HL-60 (cell line): ENCODE results near the gene SIX5.

Experiments
- GABPA ChIP-seq: IDR thresholded peaks from 2 replicates; pipeline ENCODE4 v1.6.1; 2012; ENCODE audit warnings: low read depth
- POLR2AphosphoS5 ChIP-seq: IDR thresholded peaks from 2 replicates; pipeline ENCODE4 v1.6.1; 2012; ENCODE audit warnings: low read depth
- REST ChIP-seq: IDR thresholded peaks from 2 replicates; pipeline ENCODE4 v1.6.1; 2012; ENCODE audit warnings: low read depth; ENCODE audit not compliant: insufficient replicate concordance
- SPI1 ChIP-seq: IDR thresholded peaks from 2 replicates; pipeline ENCODE4 v1.6.1; 2012; ENCODE audit warnings: low read depth, mild to moderate bottlenecking, borderline replicate concordance
- TF ChIP-seq, protein P1 (sequence below): IDR thresholded peaks from one replicate; pipeline ENCODE4 v1.5.1; 2011; ENCODE audit warnings: low read length, control low read depth, inconsistent platforms; ENCODE audit not compliant: insufficient read depth

- TF ChIP-seq, protein P1, sequence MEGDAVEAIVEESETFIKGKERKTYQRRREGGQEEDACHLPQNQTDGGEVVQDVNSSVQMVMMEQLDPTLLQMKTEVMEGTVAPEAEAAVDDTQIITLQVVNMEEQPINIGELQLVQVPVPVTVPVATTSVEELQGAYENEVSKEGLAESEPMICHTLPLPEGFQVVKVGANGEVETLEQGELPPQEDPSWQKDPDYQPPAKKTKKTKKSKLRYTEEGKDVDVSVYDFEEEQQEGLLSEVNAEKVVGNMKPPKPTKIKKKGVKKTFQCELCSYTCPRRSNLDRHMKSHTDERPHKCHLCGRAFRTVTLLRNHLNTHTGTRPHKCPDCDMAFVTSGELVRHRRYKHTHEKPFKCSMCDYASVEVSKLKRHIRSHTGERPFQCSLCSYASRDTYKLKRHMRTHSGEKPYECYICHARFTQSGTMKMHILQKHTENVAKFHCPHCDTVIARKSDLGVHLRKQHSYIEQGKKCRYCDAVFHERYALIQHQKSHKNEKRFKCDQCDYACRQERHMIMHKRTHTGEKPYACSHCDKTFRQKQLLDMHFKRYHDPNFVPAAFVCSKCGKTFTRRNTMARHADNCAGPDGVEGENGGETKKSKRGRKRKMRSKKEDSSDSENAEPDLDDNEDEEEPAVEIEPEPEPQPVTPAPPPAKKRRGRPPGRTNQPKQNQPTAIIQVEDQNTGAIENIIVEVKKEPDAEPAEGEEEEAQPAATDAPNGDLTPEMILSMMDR: no peak
- TF ChIP-seq POLR2AphosphoS5 (no peak), SPI1 (no peak), REST (no peak), GABPA (no peak)
Measured at GRCh38 chr19:45784096-45784495, 15.0 kb upstream of the SIX5 start.
